Mesothelial cell of epicardium (in vitro differentiated cells): ENCODE results near the gene DCXR. TPM values are rescaled to one million over a fixed set of nuclear protein-coding genes. Genes with fewer than 3 reads are reported as not detected.

Experiments used
- DNase-seq, 2 experiments: peaks; one replicate each; pipeline ENCODE4 v3.0.0; 2021; ENCODE audit warnings: low spot score in 2 of 2; ENCODE audit not compliant: unreplicated experiment in 2 of 2
- H3K27ac Mint-ChIP-seq: 2 replicates; pipeline ENCODE4 v1.8.0; 2021; ENCODE audit warnings: mixed read lengths
- H3K27me3 Mint-ChIP-seq: 2 replicates; pipeline ENCODE4 v1.8.0; 2021; ENCODE audit warnings: low read depth, mixed read lengths
- H3K36me3 Mint-ChIP-seq: 2 replicates; pipeline ENCODE4 v1.8.0; 2021; ENCODE audit warnings: mixed read lengths
- H3K4me1 Mint-ChIP-seq: 2 replicates; pipeline ENCODE4 v1.8.0; 2021; ENCODE audit warnings: mixed read lengths
- H3K4me3 Mint-ChIP-seq: 2 replicates; pipeline ENCODE4 v1.8.0; 2021; ENCODE audit warnings: mild to moderate bottlenecking, moderate library complexity, mixed read lengths
- H3K9me3 Mint-ChIP-seq: 2 replicates; pipeline ENCODE4 v1.8.0; 2021; ENCODE audit warnings: mixed read lengths
- CTCF ChIP-seq: fragments of 200-600 bp; sonication (generic); IDR thresholded peaks from one replicate; pipeline ENCODE4 v1.5.0; 2021; ENCODE audit warnings: antibody characterized with exemption; ENCODE audit not compliant: unreplicated experiment
- total RNA-seq: library from RNA; stranded (reverse); gene quantifications from 3 replicates; pipeline ENCODE4 v1.2.1, GENCODE V29; 2021

The DCXR gene
- total RNA-seq, 1 donor from 2014 or later, result 77.6 TPM

DNA sequence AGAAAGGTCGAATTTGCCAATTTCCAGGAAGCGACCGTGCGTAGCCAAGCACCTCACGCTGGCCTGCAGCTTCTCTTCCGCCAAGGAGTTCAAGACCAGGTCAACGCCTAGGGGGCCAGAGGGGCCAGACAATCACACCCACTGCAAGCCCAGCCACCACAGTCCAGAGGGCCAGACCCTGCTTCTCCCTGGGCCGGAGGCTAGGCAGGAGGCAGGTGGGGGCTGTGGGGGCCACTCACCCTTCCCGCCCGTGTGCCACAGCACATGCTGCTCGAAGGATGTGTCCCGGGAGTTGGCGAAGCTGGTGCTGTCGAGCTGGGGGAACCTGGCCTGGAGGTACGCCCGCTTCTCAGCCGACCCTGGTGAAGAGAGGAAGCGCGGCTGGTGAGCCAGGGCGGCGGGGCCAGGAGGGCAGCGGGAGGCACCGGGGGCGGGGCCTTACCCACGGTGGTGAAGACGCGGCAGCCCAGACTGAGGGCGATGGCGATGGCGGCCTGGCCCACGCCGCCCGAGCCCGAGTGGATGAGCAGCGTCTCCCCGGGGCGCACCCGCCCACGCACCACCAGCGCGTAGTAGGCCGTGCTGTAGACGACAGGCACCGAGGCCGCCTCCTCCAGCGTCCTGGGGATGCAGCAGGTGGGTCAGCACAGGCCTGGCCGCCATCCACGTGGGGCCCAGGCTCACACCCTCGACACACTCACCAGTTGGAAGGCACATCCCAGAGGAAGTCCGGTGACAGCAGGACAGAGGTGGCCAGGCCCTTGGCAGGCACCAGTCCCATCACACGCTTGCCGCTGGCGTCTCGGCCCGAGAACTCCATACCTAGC is 46.2 kb upstream of the DCXR start:
- H3K4me1 Mint-ChIP-seq, result no peaks in the 10 kb centered on the region
- no peak for DNase-seq
- H3K36me3 Mint-ChIP-seq, result peaks cover 5% of the 10 kb centered on the region
- no peaks in the 10 kb centered on the region for H3K9me3 Mint-ChIP-seq
- no peaks in the 10 kb centered on the region for H3K27me3 Mint-ChIP-seq
- no peak overlapping the region for H3K4me3 Mint-ChIP-seq
- TF ChIP-seq CTCF, result no peak
- H3K27ac Mint-ChIP-seq, result no peak overlapping the region

DNA sequence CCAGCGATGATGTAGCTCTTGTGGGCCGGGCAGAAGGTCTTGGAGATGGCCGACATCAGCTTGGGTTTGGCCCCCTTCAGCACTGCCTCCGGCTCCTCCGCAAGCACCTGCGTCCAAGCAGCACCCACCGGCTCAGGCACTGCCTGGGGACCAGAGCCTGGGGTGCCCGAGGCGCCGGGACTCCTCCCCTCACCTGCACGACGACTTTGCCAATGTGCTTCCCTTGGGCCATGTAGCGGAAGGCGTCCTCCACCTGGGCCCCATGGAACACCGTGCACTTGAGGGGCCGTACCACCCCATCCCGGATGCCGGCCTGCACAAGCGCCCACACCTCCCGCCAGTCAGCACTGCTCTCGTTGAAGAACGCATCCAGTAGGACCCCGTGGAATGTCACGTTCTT is 45.5 kb upstream of the DCXR start:
- no peak overlapping the region for H3K4me3 Mint-ChIP-seq
- peaks cover 5% of the 10 kb centered on the region for H3K36me3 Mint-ChIP-seq
- no peak for DNase-seq
- TF ChIP-seq CTCF, result no peak
- H3K9me3 Mint-ChIP-seq, result no peaks in the 10 kb centered on the region
- no peaks in the 10 kb centered on the region for H3K4me1 Mint-ChIP-seq
- no peaks in the 10 kb centered on the region for H3K27me3 Mint-ChIP-seq
- no peak overlapping the region for H3K27ac Mint-ChIP-seq

DNA sequence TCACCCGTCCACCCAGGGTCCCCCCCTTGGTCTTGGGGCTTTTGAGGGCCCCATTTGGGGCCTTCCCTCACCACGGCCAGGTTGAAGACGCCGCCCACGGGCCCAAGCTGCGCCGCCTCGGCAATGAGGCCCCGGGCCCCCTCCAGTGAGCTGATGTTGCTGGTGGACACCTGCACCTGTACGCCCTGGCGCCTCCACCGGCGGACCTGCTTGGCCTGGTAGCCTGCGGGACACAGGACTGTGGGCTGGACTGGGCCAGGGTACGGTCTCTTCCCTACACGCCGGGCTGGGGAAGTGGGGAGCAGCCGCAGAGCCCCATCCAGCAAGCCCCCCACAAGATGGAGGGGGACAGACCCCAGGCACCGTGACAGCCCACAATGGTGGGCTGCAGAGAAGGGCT is 45.0 kb upstream of the DCXR start:
- DNase-seq, result no peak
- Mint-ChIP-seq H3K27ac (no peak overlapping the region), H3K9me3 (no peaks in the 10 kb centered on the region), H3K4me1 (no peaks in the 10 kb centered on the region), H3K27me3 (no peaks in the 10 kb centered on the region), H3K4me3 (no peak overlapping the region), H3K36me3 (peaks cover 5% of the 10 kb centered on the region)
- no peak for TF ChIP-seq CTCF

DNA sequence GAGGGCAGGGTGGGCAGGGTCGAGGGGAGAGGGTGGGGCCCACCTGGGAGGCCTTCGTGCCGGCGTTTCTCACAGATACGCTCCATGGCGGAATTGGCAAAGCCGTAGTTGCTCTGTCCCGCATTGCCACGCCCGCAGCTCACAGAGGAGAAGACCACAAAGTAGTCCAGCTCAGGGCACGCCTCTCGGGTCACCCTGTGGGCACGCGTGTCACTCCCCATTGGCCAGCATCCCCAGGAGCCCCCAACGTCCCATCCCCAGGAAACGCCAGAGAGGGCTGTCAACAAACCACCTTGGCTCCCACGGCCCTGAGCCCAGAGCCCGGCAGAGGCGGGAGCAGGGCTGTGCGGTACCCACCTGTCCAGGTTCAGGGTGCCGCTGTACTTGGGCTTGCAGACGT is 44.5 kb upstream of the DCXR start:
- H3K4me3 Mint-ChIP-seq, result no peak overlapping the region
- peaks cover 5% of the 10 kb centered on the region for H3K36me3 Mint-ChIP-seq
- no peak overlapping the region for H3K27ac Mint-ChIP-seq
- no peaks in the 10 kb centered on the region for H3K9me3 Mint-ChIP-seq
- H3K4me1 Mint-ChIP-seq, result no peaks in the 10 kb centered on the region
- no peak for TF ChIP-seq CTCF
- H3K27me3 Mint-ChIP-seq, result no peaks in the 10 kb centered on the region
- DNase-seq, result no peak

- Mint-ChIP-seq H3K4me3 (no peak overlapping the region), H3K36me3 (peaks cover 5% of the 10 kb centered on the region), H3K27ac (no peak overlapping the region), H3K27me3 (no peaks in the 10 kb centered on the region), H3K4me1 (no peaks in the 10 kb centered on the region), H3K9me3 (no peaks in the 10 kb centered on the region)
- TF ChIP-seq CTCF, result no peak
- no peak for DNase-seq
Observed at GRCh38 chr17:82081546-82081945, 44.0 kb upstream of the DCXR start.
